Gastroesophageal sphincter (tissue), 3 donors: ENCODE data around the gene TOMM6.

Source experiments
- CTCF ChIP-seq, 4 experiments: fragments of 200-600 bp in 2 of 4; fragments of 450-650 bp in 2 of 4; sonication (generic) in 1 of 4; IDR thresholded peaks; one replicate each; pipeline ENCODE4 v1.5.1; 2017 to 2019; ENCODE audit warnings: antibody characterized with exemption in 4 of 4, mild to moderate bottlenecking in 2 of 4, moderate library complexity in 2 of 4
- POLR2AphosphoS5 ChIP-seq: sonication (generic); formaldehyde crosslinking; IDR thresholded peaks from one replicate; pipeline ENCODE4 v1.6.1; 2017; ENCODE audit warnings: antibody characterized with exemption

DNA sequence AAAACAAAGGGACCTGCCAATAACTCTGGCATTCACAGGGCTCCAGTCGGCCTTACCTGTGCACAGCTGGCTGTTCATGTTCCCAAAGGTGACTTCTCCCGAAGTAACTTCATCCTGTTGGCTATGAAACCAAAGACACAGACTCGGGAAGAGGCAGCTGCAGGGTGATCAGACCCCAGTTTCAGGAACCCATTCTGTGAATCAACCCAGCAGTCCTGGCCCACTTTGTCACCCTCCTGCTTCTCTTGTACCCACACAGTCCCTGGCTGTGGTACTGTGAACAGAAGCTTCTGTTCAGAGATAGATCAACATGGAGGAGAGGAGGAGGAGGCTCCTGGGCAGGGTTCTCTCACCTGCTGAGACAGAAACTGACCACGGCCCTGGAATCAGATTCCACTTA is 31.6 kb upstream of the TOMM6 start:
- no peak for TF ChIP-seq CTCF (IDR thresholded peaks at IDR 0.05)
- no peak for TF ChIP-seq POLR2AphosphoS5
